ENCODE measurements around the gene PYGB.

DNA sequence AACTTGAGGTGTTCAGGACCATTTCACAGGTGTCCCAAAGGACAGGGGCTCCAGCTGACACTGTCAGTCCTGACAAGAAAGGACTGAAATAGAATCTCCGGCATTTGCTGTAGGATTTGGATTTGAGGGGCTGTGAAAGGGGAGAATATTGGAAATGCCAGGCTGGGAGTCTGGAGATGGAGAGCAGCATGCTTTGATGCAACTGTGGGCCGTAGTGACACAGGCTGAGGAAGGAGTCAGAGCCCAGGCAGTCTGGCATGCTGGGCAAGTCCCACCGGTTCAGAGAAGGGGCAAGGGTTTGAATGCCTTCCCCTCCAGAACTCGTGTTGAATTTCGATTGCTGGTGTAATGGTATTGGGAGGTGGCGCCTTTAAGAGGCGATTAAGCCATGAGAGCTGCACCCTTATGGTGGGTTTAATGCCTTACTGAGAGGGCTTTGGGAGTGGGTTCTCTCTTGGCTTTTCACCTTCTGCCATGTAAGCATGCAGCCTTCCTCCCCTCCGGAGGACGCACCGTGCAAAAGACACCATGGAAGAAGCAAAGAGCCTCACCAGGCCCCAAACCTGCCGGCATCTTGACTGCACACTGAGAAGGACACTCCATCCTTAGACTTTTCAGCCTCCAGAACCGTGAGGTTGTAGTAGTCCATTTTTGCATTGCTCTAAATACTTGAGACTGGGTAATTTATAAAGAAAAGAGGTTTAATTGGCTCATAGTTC lies 9.4 kb upstream of the PYGB start:
- no peak for TF ChIP-seq POLR2AphosphoS5 (IDR thresholded peaks at IDR 0.05; ENCODE audit: low read depth, low read length)
- no peak for TF ChIP-seq FOXP2 (optimal IDR thresholded peaks at IDR 0.05; ENCODE audit: borderline replicate concordance, extremely low read depth, extremely low read length, insufficient read depth)
- TF ChIP-seq TAF1 (IDR thresholded peaks at IDR 0.05; ENCODE audit: borderline replicate concordance, insufficient read depth, low read length), result no peak

All from PFSK-1 (cell line).